ENCODE data around the gene TMTC1. TPM values are rescaled to one million over a fixed set of nuclear protein-coding genes. Genes with fewer than 3 reads are reported as not detected.

The TMTC1 gene
- total and polyA plus RNA-seq, 2 donors (not counting 1 experiment from before 2014, with no cell fraction given): not detected

GRCh38 chr12:29622251-29622650 is 161.5 kb downstream of the TMTC1 start:
- no peak for TF ChIP-seq EZH2 (IDR thresholded peaks at IDR 0.05; ENCODE audit: borderline replicate concordance, insufficient read depth, low read depth, low read length, poor library complexity, severe bottlenecking)
- TF ChIP-seq, protein P1, sequence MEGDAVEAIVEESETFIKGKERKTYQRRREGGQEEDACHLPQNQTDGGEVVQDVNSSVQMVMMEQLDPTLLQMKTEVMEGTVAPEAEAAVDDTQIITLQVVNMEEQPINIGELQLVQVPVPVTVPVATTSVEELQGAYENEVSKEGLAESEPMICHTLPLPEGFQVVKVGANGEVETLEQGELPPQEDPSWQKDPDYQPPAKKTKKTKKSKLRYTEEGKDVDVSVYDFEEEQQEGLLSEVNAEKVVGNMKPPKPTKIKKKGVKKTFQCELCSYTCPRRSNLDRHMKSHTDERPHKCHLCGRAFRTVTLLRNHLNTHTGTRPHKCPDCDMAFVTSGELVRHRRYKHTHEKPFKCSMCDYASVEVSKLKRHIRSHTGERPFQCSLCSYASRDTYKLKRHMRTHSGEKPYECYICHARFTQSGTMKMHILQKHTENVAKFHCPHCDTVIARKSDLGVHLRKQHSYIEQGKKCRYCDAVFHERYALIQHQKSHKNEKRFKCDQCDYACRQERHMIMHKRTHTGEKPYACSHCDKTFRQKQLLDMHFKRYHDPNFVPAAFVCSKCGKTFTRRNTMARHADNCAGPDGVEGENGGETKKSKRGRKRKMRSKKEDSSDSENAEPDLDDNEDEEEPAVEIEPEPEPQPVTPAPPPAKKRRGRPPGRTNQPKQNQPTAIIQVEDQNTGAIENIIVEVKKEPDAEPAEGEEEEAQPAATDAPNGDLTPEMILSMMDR (IDR thresholded peaks at IDR 0.05): no peak
- no peaks in the 10 kb centered on the region for H3K79me2 ChIP-seq (ENCODE audit: control insufficient read depth, insufficient read depth, low read length)
- H3K27ac ChIP-seq (ENCODE audit: low read length in 2 of 2): no peak overlapping the region
- no peak overlapping the region for H3K9ac ChIP-seq (ENCODE audit: low read length)
- no peaks in the 10 kb centered on the region for H3K9me3 ChIP-seq (ENCODE audit: control extremely low read depth in 1 of 3, control insufficient read depth in 2 of 3, insufficient read depth in 1 of 3, low read length in 2 of 3)
- ChIA-PET POLR2A (no interaction called here), CTCF (no interaction called here)
- no peak overlapping the region for H3K4me3 ChIP-seq (ENCODE audit: control extremely low read depth in 1 of 5, extremely low read depth in 1 of 5, insufficient read depth in 1 of 5, low read depth in 2 of 5, low read length in 4 of 5)
- DNase-seq (no peak), ATAC-seq (ENCODE audit: low read depth) (no peak)
- no peaks in the 10 kb centered on the region for H3K9me3 Mint-ChIP-seq (ENCODE audit: insufficient read depth)
- H3K4me2 ChIP-seq (replicated peaks; ENCODE audit: low read depth, low read length, poor library complexity, severe bottlenecking): no peak overlapping the region
- no peaks in the 10 kb centered on the region for H3K4me1 Mint-ChIP-seq
- H4K20me1 ChIP-seq (ENCODE audit: control insufficient read depth, insufficient read depth, low read length, poor library complexity, severe bottlenecking): no peaks in the 10 kb centered on the region
- H3K27me3 ChIP-seq (replicated peaks in 1 of 4; ENCODE audit: control extremely low read depth in 1 of 4, control insufficient read depth in 3 of 4, insufficient read depth in 4 of 4, low read length in 3 of 4): no peaks in the 10 kb centered on the region
- no peaks in the 10 kb centered on the region for H3K36me3 ChIP-seq (replicated peaks in 1 of 2; ENCODE audit: control extremely low read depth in 1 of 2, control insufficient read depth in 1 of 2, extremely low read depth in 1 of 2, insufficient read depth in 2 of 2, low read length in 1 of 2)
- intact Hi-C loops (cut with micrococcal nuclease): no loop called here
- no peak overlapping the region for H3K4me3 Mint-ChIP-seq
- WGBS (ENCODE audit: insufficient coverage): 60% methylated on average over 1 of the region's 1 CpG
- no peaks in the 10 kb centered on the region for H3K4me1 ChIP-seq (ENCODE audit: control insufficient read depth in 2 of 2, insufficient read depth in 2 of 2, low read length in 2 of 2)
- H3K27ac Mint-ChIP-seq: no peak overlapping the region
- no peak overlapping the region for H2AFZ ChIP-seq (ENCODE audit: insufficient read depth, low read depth, low read length, poor library complexity, severe bottlenecking)
- no peaks in the 10 kb centered on the region for H3K27me3 Mint-ChIP-seq

DNA sequence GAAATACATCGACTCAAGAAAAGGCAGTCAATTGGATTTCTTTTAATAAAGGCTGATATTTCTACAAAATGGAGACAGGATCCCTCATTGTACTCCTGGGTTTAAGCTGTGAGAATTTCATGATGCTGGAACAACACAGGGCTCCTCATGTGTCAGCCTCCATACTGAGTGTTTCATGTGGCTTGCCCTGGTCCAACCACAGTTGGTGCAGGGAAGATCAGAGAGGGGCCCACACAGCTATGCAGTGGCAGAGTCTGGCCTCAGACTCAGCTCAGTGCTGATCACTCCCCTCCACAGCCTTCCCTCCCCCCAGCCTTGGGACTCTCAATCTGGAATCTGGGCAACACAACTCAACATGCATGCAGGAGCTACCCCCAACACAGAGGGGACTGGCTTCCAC is 163.7 kb downstream of the TMTC1 start:
- CTCF ChIA-PET: no interaction called here
- no peak overlapping the region for H3K4me3 Mint-ChIP-seq
- H3K4me1 Mint-ChIP-seq: no peaks in the 10 kb centered on the region
- H3K4me3 ChIP-seq (ENCODE audit: control extremely low read depth in 1 of 5, extremely low read depth in 1 of 5, insufficient read depth in 1 of 5, low read depth in 2 of 5, low read length in 4 of 5): no peak overlapping the region
- H3K4me1 ChIP-seq (ENCODE audit: control insufficient read depth in 2 of 2, insufficient read depth in 2 of 2, low read length in 2 of 2): no peaks in the 10 kb centered on the region
- intact Hi-C loops (cut with micrococcal nuclease): no loop called here
- H3K27me3 ChIP-seq (replicated peaks in 1 of 4; ENCODE audit: control extremely low read depth in 1 of 4, control insufficient read depth in 3 of 4, insufficient read depth in 4 of 4, low read length in 3 of 4): no peaks in the 10 kb centered on the region
- no peaks in the 10 kb centered on the region for H3K36me3 ChIP-seq (replicated peaks in 1 of 2; ENCODE audit: control extremely low read depth in 1 of 2, control insufficient read depth in 1 of 2, extremely low read depth in 1 of 2, insufficient read depth in 2 of 2, low read length in 1 of 2)
- H3K27ac ChIP-seq (ENCODE audit: low read length in 2 of 2): no peak overlapping the region
- H4K20me1 ChIP-seq (ENCODE audit: control insufficient read depth, insufficient read depth, low read length, poor library complexity, severe bottlenecking): no peaks in the 10 kb centered on the region
- no peak overlapping the region for H3K27ac Mint-ChIP-seq
- no peak for TF ChIP-seq EZH2 (IDR thresholded peaks at IDR 0.05; ENCODE audit: borderline replicate concordance, insufficient read depth, low read depth, low read length, poor library complexity, severe bottlenecking)
- TF ChIP-seq, protein P1 (IDR thresholded peaks at IDR 0.05): no peak
- no peaks in the 10 kb centered on the region for H3K27me3 Mint-ChIP-seq
- H3K9me3 ChIP-seq (ENCODE audit: control extremely low read depth in 1 of 3, control insufficient read depth in 2 of 3, insufficient read depth in 1 of 3, low read length in 2 of 3): no peaks in the 10 kb centered on the region
- H3K9ac ChIP-seq (ENCODE audit: low read length): no peak overlapping the region
- WGBS (ENCODE audit: insufficient coverage): no CpG with 5 or more reads among the region's 1 CpG
- POLR2A ChIA-PET: no interaction called here
- no peaks in the 10 kb centered on the region for H3K79me2 ChIP-seq (ENCODE audit: control insufficient read depth, insufficient read depth, low read length)
- no peak for ATAC-seq (ENCODE audit: low read depth)
- no peak for DNase-seq
- no peaks in the 10 kb centered on the region for H3K9me3 Mint-ChIP-seq (ENCODE audit: insufficient read depth)
- no peak overlapping the region for H3K4me2 ChIP-seq (replicated peaks; ENCODE audit: low read depth, low read length, poor library complexity, severe bottlenecking)
- no peak overlapping the region for H2AFZ ChIP-seq (ENCODE audit: insufficient read depth, low read depth, low read length, poor library complexity, severe bottlenecking)

All from B cell (primary cell).